Measurements from ENCODE around the gene SLC39A11. TPM values are rescaled to one million over a fixed set of nuclear protein-coding genes. Genes with fewer than 3 reads are reported as not detected.

SLC39A11 gene
- total RNA-seq, 1 donor from 2014 or later, result 21.5 TPM

DNA sequence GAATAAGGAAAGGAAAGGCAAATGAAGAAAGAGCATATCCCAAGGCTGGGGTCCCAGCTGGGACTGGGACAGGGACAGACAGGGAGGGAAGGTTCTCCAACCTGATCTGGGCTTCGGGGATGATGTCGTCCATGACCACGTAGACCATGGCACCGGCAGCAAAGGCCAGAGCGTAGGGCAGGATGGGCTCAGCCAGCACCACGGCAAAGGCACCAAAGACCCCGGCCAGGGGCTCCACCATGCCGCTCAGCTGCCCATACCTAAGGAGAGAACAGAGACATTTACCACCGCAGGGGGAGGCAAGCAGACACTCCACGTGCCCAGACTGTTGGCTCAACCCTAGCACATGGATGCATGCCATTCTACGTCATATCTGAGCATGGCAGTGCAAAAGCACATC, 443.8 kb downstream of the SLC39A11 start:
- no peak overlapping the region for H3K4me3 Mint-ChIP-seq (ENCODE audit: unreplicated experiment)

DNA sequence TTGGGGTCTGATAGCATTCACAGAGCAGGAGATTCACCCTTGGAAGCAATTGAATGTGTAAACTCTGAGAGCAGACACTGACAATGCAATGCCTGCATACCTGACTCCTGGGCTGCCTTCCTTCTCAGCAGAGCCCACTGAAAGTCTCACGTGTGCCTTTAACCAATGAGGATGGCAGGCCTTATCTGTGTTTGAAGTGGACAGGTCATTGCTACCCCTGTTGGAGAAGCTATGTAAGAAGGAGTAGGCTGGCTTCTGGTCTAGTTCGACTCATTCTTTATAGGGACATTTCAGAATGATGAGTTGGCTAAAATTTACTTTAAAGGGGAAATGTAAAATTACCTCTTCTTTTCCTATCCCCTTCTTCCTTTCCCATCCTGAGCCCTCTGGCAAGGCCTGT, 446.3 kb downstream of the SLC39A11 start:
- Histone ChIP-seq H3K4me2 (ENCODE audit: low read length) (no peak overlapping the region), H3K36me3 (ENCODE audit: insufficient read depth, low read length) (no peaks in the 10 kb centered on the region), H3K27ac (ENCODE audit: low read depth, low read length) (no peak overlapping the region), H4K20me1 (ENCODE audit: insufficient read depth, low read length) (no peaks in the 10 kb centered on the region), H3K9ac (ENCODE audit: low read length) (no peak overlapping the region), H3K27me3 (ENCODE audit: insufficient read depth, low read length) (no peaks in the 10 kb centered on the region), H3K79me2 (ENCODE audit: insufficient read depth, low read length) (no peaks in the 10 kb centered on the region), H3K9me3 (ENCODE audit: insufficient read depth, low read depth, low read length) (no peaks in the 10 kb centered on the region), H3K4me3 (ENCODE audit: insufficient read depth, low read depth, low read length) (no peak overlapping the region), H3K4me1 (ENCODE audit: insufficient read depth, low read length) (no peaks in the 10 kb centered on the region), H2AFZ (ENCODE audit: low read depth, low read length) (no peak overlapping the region)
- H3K9me3 Mint-ChIP-seq (ENCODE audit: unreplicated experiment), result peaks cover 6% of the 10 kb centered on the region
- no peak overlapping the region for H3K27ac Mint-ChIP-seq (ENCODE audit: unreplicated experiment)
- DNase-seq (ENCODE audit: low read depth), result no peak
- H3K27me3 Mint-ChIP-seq (ENCODE audit: low read depth, unreplicated experiment), result peaks cover 19% of the 10 kb centered on the region
- H3K36me3 Mint-ChIP-seq (ENCODE audit: low read depth, unreplicated experiment), result peaks cover 5% of the 10 kb centered on the region
- no peak overlapping the region for H3K4me3 Mint-ChIP-seq (ENCODE audit: unreplicated experiment)
- no peak for TF ChIP-seq EZH2 (IDR thresholded peaks at IDR 0.05; ENCODE audit: insufficient read depth, low read length)
- TF ChIP-seq, protein P1, sequence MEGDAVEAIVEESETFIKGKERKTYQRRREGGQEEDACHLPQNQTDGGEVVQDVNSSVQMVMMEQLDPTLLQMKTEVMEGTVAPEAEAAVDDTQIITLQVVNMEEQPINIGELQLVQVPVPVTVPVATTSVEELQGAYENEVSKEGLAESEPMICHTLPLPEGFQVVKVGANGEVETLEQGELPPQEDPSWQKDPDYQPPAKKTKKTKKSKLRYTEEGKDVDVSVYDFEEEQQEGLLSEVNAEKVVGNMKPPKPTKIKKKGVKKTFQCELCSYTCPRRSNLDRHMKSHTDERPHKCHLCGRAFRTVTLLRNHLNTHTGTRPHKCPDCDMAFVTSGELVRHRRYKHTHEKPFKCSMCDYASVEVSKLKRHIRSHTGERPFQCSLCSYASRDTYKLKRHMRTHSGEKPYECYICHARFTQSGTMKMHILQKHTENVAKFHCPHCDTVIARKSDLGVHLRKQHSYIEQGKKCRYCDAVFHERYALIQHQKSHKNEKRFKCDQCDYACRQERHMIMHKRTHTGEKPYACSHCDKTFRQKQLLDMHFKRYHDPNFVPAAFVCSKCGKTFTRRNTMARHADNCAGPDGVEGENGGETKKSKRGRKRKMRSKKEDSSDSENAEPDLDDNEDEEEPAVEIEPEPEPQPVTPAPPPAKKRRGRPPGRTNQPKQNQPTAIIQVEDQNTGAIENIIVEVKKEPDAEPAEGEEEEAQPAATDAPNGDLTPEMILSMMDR (IDR thresholded peaks at IDR 0.05; ENCODE audit: insufficient read depth, low read depth, low read length), result no peak
- FAIRE-seq, result no peak
- H3K4me1 Mint-ChIP-seq (ENCODE audit: low read depth, unreplicated experiment), result peaks cover 8% of the 10 kb centered on the region

More for the DNA sequence above, 443.8 kb downstream of the SLC39A11 start:
- Histone ChIP-seq H2AFZ (ENCODE audit: low read depth, low read length) (no peak overlapping the region), H3K4me2 (ENCODE audit: low read length) (no peak overlapping the region), H3K9me3 (ENCODE audit: insufficient read depth, low read depth, low read length) (no peaks in the 10 kb centered on the region), H3K4me3 (ENCODE audit: insufficient read depth, low read depth, low read length) (no peak overlapping the region), H3K27ac (ENCODE audit: low read depth, low read length) (no peak overlapping the region), H3K79me2 (ENCODE audit: insufficient read depth, low read length) (no peaks in the 10 kb centered on the region), H3K36me3 (ENCODE audit: insufficient read depth, low read length) (no peaks in the 10 kb centered on the region), H3K4me1 (ENCODE audit: insufficient read depth, low read length) (no peaks in the 10 kb centered on the region), H4K20me1 (ENCODE audit: insufficient read depth, low read length) (no peaks in the 10 kb centered on the region), H3K27me3 (ENCODE audit: insufficient read depth, low read length) (no peaks in the 10 kb centered on the region), H3K9ac (ENCODE audit: low read length) (no peak overlapping the region)
- Mint-ChIP-seq H3K9me3 (ENCODE audit: unreplicated experiment) (no peaks in the 10 kb centered on the region), H3K27ac (ENCODE audit: unreplicated experiment) (no peak overlapping the region), H3K27me3 (ENCODE audit: low read depth, unreplicated experiment) (peaks cover 29% of the 10 kb centered on the region), H3K36me3 (ENCODE audit: low read depth, unreplicated experiment) (peaks cover 5% of the 10 kb centered on the region), H3K4me1 (ENCODE audit: low read depth, unreplicated experiment) (peaks cover 8% of the 10 kb centered on the region)
- TF ChIP-seq, protein P1 (IDR thresholded peaks at IDR 0.05; ENCODE audit: insufficient read depth, low read depth, low read length), result no peak
- no peak for TF ChIP-seq EZH2 (IDR thresholded peaks at IDR 0.05; ENCODE audit: insufficient read depth, low read length)
- no peak for FAIRE-seq
- DNase-seq (ENCODE audit: low read depth), result no peak

DNA sequence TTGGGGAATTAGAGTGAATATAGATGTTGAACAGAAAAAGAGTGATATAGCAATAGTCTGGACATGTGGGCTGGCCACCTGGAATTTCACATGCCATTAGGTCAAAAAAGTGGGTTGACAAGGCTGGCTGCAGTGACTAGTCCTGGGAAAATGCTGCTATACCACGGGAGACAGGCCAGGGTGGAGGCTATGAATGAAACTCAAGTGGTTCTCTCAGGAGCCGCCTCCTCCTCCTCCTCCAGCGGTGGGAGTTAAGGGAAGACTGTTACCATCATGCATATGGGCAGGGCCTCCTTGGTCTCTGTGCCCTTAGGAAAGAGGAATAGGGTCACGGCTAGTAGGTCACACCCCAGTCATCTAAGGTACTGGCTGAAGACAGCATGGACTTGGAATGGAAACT, 448.0 kb downstream of the SLC39A11 start:
- Histone ChIP-seq H3K36me3 (ENCODE audit: insufficient read depth, low read length) (no peaks in the 10 kb centered on the region), H3K4me1 (ENCODE audit: insufficient read depth, low read length) (no peaks in the 10 kb centered on the region), H3K9ac (ENCODE audit: low read length) (no peak overlapping the region), H4K20me1 (ENCODE audit: insufficient read depth, low read length) (no peaks in the 10 kb centered on the region), H3K4me3 (ENCODE audit: insufficient read depth, low read depth, low read length) (no peak overlapping the region), H3K4me2 (ENCODE audit: low read length) (no peak overlapping the region), H3K79me2 (ENCODE audit: insufficient read depth, low read length) (no peaks in the 10 kb centered on the region), H3K27ac (ENCODE audit: low read depth, low read length) (no peak overlapping the region), H3K27me3 (ENCODE audit: insufficient read depth, low read length) (peaks cover 5% of the 10 kb centered on the region), H3K9me3 (ENCODE audit: insufficient read depth, low read depth, low read length) (no peaks in the 10 kb centered on the region), H2AFZ (ENCODE audit: low read depth, low read length) (no peak overlapping the region)
- DNase-seq (ENCODE audit: low read depth) (no peak), FAIRE-seq (no peak)
- H3K4me3 Mint-ChIP-seq (ENCODE audit: unreplicated experiment), result no peak overlapping the region
- H3K36me3 Mint-ChIP-seq (ENCODE audit: low read depth, unreplicated experiment), result peaks cover 9% of the 10 kb centered on the region
- TF ChIP-seq, protein P1 (IDR thresholded peaks at IDR 0.05; ENCODE audit: insufficient read depth, low read depth, low read length), result no peak
- TF ChIP-seq EZH2 (IDR thresholded peaks at IDR 0.05; ENCODE audit: insufficient read depth, low read length), result no peak
- H3K9me3 Mint-ChIP-seq (ENCODE audit: unreplicated experiment), result peaks cover 9% of the 10 kb centered on the region
- peaks cover 8% of the 10 kb centered on the region for H3K4me1 Mint-ChIP-seq (ENCODE audit: low read depth, unreplicated experiment)
- H3K27ac Mint-ChIP-seq (ENCODE audit: unreplicated experiment), result no peak overlapping the region
- peaks cover 17% of the 10 kb centered on the region for H3K27me3 Mint-ChIP-seq (ENCODE audit: low read depth, unreplicated experiment)

All from astrocyte (in vitro differentiated cells and primary cell).